Stimulated activated memory B cell treated with anti-CD40 and anti-IgM and Interleukin-4, amounts not matched to agents 10 μg/mL and 1 μg/mL and 100 μg/mL, for 72 hours (primary cell): ENCODE measurements around the gene PRRC2C.
"Not testable (repeated sequence)": the region's sequence is repeated elsewhere in the genome, so short reads cannot be mapped to it uniquely, and the experiment has no call there.

Experiments used
- ATAC-seq: fragments of 150-1000 bp; cut with Tn5 transposase; 2 replicates; pipeline ENCODE4 v1.10.0; 2021
- H3K27ac Mint-ChIP-seq: one replicate; pipeline ENCODE4 v1.8.0; 2022; ENCODE audit warnings: mild to moderate bottlenecking, mixed read lengths
- H3K27me3 Mint-ChIP-seq: one replicate; pipeline ENCODE4 v1.8.0; 2022; ENCODE audit warnings: mixed read lengths
- H3K36me3 Mint-ChIP-seq: one replicate; pipeline ENCODE4 v1.8.0; 2022; ENCODE audit warnings: mixed read lengths
- H3K4me1 Mint-ChIP-seq: one replicate; pipeline ENCODE4 v1.8.0; 2022; ENCODE audit warnings: mixed read lengths
- H3K4me3 Mint-ChIP-seq: one replicate; pipeline ENCODE4 v1.8.0; 2022; ENCODE audit warnings: mild to moderate bottlenecking, moderate library complexity, mixed read lengths
- H3K9me3 Mint-ChIP-seq: one replicate; pipeline ENCODE4 v1.8.0; 2022; ENCODE audit warnings: mixed read lengths

The PRRC2C gene

GRCh38 chr1:171590022-171590421 is 104.7 kb downstream of the PRRC2C start:
- ATAC-seq = no peak
- Mint-ChIP-seq H3K4me3 (no peak overlapping the region), H3K9me3 (no peaks in the 10 kb centered on the region), H3K36me3 (peaks cover 60% of the 10 kb centered on the region), H3K4me1 (peaks cover 8% of the 10 kb centered on the region), H3K27ac (peak overlapping the region; percentile 79), H3K27me3 (no peaks in the 10 kb centered on the region)

DNA sequence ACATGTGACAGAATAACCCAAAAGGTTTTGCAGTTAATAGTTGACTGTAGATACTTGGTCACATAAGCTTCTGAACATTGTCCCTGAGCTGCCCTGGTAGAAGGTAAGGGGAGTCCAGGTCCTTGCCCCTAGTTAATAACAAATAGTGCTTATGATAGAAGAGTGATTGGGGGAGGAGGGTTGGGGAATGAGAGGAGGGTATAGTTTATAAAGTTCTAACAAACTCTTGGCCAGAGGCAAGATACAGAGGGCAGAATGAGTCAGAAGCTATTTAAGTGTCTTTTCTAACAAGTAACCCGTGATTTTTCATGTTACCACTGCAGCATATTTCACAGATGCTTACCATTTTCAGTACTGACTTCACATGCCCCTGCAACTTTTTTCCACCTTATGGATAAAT is 110.0 kb downstream of the PRRC2C start:
- Mint-ChIP-seq H3K36me3 (peaks cover 33% of the 10 kb centered on the region), H3K4me1 (no peaks in the 10 kb centered on the region), H3K27ac (no peak overlapping the region), H3K27me3 (no peaks in the 10 kb centered on the region), H3K4me3 (no peak overlapping the region), H3K9me3 (no peaks in the 10 kb centered on the region)
- no peak for ATAC-seq

DNA sequence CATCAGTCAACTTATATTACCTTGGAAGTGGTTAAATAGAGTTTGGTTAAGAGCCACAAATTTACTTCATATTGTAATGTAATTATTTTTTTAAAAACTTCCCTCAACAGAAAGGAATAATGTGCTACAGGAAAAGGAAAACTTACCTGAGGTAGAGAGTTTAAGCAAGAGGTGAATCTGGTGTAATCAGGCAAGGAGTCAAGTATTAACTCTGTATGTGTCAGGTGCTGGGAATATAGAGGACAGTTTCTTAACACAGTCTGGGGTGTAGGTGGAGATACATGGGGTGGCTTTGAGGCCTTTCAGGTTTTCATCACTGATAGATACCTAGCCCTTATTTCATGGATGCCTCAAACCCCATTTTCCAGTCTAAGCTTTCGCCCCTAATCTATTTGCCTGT is 110.8 kb downstream of the PRRC2C start:
- Mint-ChIP-seq H3K4me1 (no peaks in the 10 kb centered on the region), H3K4me3 (no peak overlapping the region), H3K9me3 (no peaks in the 10 kb centered on the region), H3K27ac (no peak overlapping the region), H3K27me3 (no peaks in the 10 kb centered on the region), H3K36me3 (peaks cover 27% of the 10 kb centered on the region)
- no peak for ATAC-seq

DNA sequence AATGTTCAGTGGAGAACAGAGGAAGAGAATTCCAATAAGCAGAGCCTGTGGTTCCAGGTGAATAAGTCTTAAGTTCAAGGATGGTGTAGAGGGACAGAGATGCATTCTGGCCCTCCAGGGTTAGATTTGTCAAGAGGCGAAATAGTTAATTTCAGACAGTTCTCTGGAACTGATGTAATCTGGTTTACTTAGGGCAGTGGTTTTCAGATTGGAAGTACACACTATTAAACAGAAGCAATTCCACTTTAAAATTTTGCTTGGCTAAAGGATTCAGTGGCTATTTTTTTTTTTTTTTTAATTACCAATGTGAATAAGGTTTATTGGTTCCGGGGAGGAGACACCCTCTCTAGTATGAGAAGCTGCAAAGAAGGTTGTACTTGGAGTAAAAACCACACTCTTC is 111.4 kb downstream of the PRRC2C start:
- no peak for ATAC-seq
- H3K27ac Mint-ChIP-seq = no peak overlapping the region
- no peaks in the 10 kb centered on the region for H3K4me1 Mint-ChIP-seq
- H3K27me3 Mint-ChIP-seq = no peaks in the 10 kb centered on the region
- no peak overlapping the region for H3K4me3 Mint-ChIP-seq
- H3K9me3 Mint-ChIP-seq = no peaks in the 10 kb centered on the region
- H3K36me3 Mint-ChIP-seq = peaks cover 21% of the 10 kb centered on the region

GRCh38 chr1:171597203-171597602 is 111.9 kb downstream of the PRRC2C start:
- Mint-ChIP-seq H3K4me1 (no peaks in the 10 kb centered on the region), H3K36me3 (peaks cover 17% of the 10 kb centered on the region), H3K27me3 (no peaks in the 10 kb centered on the region), H3K4me3 (no peak overlapping the region), H3K27ac (no peak overlapping the region), H3K9me3 (no peaks in the 10 kb centered on the region)
- no peak for ATAC-seq

DNA sequence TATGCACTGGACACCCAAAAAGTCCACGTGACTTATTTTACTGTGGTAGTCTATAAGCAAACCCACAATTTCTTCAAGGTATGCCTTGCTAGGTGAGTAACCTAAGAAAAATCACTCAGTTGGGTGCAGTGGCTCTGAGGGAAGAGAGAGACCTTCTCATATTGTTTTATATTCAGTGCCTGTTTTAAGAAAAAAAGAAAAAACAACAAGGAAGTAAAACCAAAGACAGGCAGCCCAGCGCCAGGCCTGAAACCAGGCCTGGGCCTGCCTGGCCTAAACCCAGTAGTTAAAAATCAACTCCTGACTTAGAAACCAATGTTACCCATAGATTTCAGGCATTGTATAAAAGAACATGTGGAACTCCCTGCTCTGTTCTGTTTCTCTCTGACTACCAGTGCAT is 115.0 kb downstream of the PRRC2C start:
- not testable (repeated sequence) for H3K9me3 Mint-ChIP-seq, H3K4me3 Mint-ChIP-seq, H3K4me1 Mint-ChIP-seq, ATAC-seq, H3K27me3 Mint-ChIP-seq, H3K27ac Mint-ChIP-seq
- peaks cover 12% of the 10 kb centered on the region for H3K36me3 Mint-ChIP-seq

GRCh38 chr1:171600862-171601261 is 115.5 kb downstream of the PRRC2C start:
- Mint-ChIP-seq H3K27ac (peak overlapping the region; percentile 35), H3K36me3 (peaks cover 12% of the 10 kb centered on the region)

GRCh38 chr1:171603042-171603441 is 117.7 kb downstream of the PRRC2C start:
- H3K27ac Mint-ChIP-seq, ATAC-seq, H3K9me3 Mint-ChIP-seq, H3K27me3 Mint-ChIP-seq, H3K36me3 Mint-ChIP-seq, H3K4me1 Mint-ChIP-seq, H3K4me3 Mint-ChIP-seq: not testable (repeated sequence)

More at GRCh38 chr1:171600862-171601261, 115.5 kb downstream of the PRRC2C start:
- Mint-ChIP-seq H3K4me3 (no peak overlapping the region), H3K4me1 (no peaks in the 10 kb centered on the region), H3K27me3 (no peaks in the 10 kb centered on the region), H3K9me3 (no peaks in the 10 kb centered on the region)
- ATAC-seq = no peak

DNA sequence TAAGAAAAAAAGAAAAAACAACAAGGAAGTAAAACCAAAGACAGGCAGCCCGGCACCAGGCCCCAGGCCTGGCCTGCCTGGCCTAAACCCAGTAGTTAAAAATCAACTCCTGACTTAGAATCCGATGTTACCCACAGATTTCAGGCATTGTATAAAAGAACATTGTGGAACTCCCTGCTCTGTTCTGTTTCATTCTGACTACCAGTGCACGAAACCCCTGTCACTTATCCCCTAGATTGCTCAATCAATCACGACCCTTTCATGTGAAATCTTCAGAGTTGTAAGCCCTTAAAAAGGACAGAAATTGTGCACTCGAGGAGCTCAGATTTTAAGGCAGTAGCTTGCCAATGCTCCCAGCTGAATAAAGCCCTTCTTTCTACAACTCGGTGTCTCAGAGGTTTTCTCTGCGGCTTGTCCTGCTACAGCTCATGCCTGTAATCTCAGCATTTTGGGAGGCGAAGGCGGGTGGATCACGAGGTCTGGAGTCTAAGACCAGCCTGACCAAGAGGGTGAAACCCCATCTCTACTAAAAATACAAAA is 121.1 kb downstream of the PRRC2C start:
- Mint-ChIP-seq H3K4me3 (no peak overlapping the region), H3K27me3 (no peaks in the 10 kb centered on the region), H3K27ac (peak overlapping the region; percentile 73), H3K9me3 (no peaks in the 10 kb centered on the region), H3K36me3 (no peaks in the 10 kb centered on the region), H3K4me1 (peaks cover 12% of the 10 kb centered on the region)
- no peak for ATAC-seq

- no peaks in the 10 kb centered on the region for H3K36me3 Mint-ChIP-seq
- no peaks in the 10 kb centered on the region for H3K27me3 Mint-ChIP-seq
- ATAC-seq = peak; percentile 44
- H3K4me1 Mint-ChIP-seq = peaks cover 12% of the 10 kb centered on the region
- no peaks in the 10 kb centered on the region for H3K9me3 Mint-ChIP-seq
- H3K27ac Mint-ChIP-seq = no peak overlapping the region
- H3K4me3 Mint-ChIP-seq = no peak overlapping the region
Measured at GRCh38 chr1:171610385-171610784, 125.1 kb downstream of the PRRC2C start.

- Mint-ChIP-seq H3K27me3 (no peaks in the 10 kb centered on the region), H3K4me3 (no peak overlapping the region), H3K9me3 (no peaks in the 10 kb centered on the region), H3K4me1 (peaks cover 8% of the 10 kb centered on the region), H3K27ac (no peak overlapping the region), H3K36me3 (no peaks in the 10 kb centered on the region)
- ATAC-seq = no peak
Measured at GRCh38 chr1:171611306-171611705, 126.0 kb downstream of the PRRC2C start.

DNA sequence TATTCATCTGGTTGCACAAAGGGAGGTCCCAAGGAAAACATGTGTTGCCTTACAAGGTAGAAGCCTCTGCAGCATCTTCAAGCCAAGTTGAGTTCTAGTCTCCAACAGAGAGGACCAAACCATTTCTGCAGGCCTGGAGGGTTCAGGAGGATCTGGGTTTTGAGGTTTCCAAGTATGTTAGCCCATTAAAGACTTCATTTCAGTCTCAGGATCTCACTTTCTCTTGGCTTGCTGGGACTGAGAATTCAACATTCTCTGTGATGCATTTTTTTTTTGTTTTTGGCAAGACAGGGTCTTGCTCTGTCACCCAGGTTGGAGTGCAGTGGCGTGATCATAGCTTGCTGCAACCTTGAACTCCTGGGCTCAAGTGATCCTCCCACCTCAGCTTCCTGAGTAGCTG is 128.0 kb downstream of the PRRC2C start:
- H3K27me3 Mint-ChIP-seq = no peaks in the 10 kb centered on the region

DNA sequence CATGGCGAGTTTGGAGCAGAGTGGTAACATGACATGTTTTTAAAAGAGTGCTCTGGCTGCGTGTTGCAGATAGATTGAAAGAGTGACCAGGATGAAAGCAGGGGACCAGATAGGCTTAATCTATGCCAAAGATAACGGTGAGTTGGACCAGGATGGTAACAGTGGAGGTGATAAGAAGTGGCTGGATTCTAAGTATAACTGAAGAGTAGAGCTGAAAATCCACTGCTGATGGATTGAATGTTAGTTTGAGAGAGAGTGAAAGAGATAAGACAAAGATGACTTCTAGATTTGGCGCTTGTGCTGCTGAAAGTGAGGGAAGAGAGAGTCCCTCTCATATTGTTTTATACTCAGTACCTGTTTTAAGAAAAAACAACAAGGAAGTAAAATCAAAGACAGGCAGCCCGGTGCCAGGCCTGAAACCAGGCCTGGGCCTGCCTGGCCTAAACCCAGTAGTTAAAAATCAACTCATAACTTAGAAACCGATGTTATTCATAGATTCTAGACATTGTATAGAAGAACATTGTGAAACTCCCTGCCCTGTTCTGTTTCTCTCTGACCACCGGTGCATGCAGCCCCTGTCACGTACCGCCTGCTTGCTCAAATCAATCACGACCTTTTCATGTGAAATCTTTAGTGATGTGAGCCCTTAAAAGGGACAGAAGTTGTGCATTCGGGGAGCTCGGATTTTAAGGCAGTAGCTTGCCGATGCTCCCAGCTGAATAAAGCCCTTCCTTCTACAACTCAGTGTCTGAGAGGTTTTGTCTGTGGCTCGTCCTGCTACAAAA is 130.0 kb downstream of the PRRC2C start:
- not testable (repeated sequence) for ATAC-seq, H3K27me3 Mint-ChIP-seq, H3K4me3 Mint-ChIP-seq, H3K4me1 Mint-ChIP-seq, H3K36me3 Mint-ChIP-seq, H3K27ac Mint-ChIP-seq, H3K9me3 Mint-ChIP-seq

More for the DNA sequence above, 128.0 kb downstream of the PRRC2C start:
- Mint-ChIP-seq H3K27ac (no peak overlapping the region), H3K9me3 (no peaks in the 10 kb centered on the region), H3K36me3 (no peaks in the 10 kb centered on the region), H3K4me3 (no peak overlapping the region), H3K4me1 (peaks cover 4% of the 10 kb centered on the region)
- no peak for ATAC-seq

GRCh38 chr1:171616586-171616985 is 131.3 kb downstream of the PRRC2C start:
- ATAC-seq = no peak
- H3K27me3 Mint-ChIP-seq = no peaks in the 10 kb centered on the region

GRCh38 chr1:171622152-171622462 is 136.8 kb downstream of the PRRC2C start, which contains the start of gene MYOCOS:
Gene MYOCOS (plus strand): TSS chr1:171622243. CDS start chr1:171623884, 1,641 bp downstream.
- no peak for ATAC-seq
- H3K4me1 Mint-ChIP-seq = no peaks in the 10 kb centered on the region
- H3K4me3 Mint-ChIP-seq = no peak within 1 kb of the TSS
- no peaks in the 10 kb centered on the region for H3K9me3 Mint-ChIP-seq
- no peak within 1 kb of the TSS for H3K27ac Mint-ChIP-seq
- no peaks in the 10 kb centered on the region for H3K36me3 Mint-ChIP-seq
- H3K27me3 Mint-ChIP-seq = no peaks in the 10 kb centered on the region

More at GRCh38 chr1:171616586-171616985, 131.3 kb downstream of the PRRC2C start:
- H3K9me3 Mint-ChIP-seq = no peaks in the 10 kb centered on the region
- no peaks in the 10 kb centered on the region for H3K36me3 Mint-ChIP-seq
- H3K4me1 Mint-ChIP-seq = no peaks in the 10 kb centered on the region
- H3K4me3 Mint-ChIP-seq = no peak overlapping the region
- no peak overlapping the region for H3K27ac Mint-ChIP-seq

DNA sequence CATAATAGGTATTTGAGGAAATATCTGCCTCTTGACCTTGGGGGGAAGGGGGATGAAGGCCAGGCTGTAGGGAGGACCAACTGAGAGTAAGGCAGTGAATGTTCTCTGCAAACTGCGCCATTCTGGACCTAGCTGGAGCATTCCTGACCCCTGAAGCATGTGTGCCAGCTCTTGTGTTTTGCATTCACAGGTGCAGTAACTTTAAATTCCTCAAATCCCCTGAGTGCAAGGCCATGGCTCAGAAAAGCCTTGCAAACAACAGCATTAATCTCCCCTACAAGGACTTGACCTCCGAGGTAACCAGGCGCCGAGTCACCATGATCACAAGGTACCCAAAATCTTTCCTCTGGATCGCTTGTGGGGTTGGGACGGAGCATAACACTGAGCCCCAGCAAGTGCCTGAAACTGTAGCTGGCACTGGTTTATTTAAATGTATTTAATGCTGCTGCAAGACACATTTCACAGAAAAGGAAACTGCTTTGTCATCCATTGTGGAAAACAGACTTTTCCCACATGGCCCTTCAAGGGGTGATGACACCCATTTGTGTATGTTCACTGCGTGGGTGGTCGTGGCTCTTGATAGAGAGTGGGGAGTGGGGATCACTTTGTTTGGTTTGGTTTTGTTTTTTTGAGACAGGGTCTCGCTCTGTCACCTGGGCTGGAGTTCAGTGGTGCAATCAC is 138.5 kb downstream of the PRRC2C start:
- ATAC-seq = no peak
- no peaks in the 10 kb centered on the region for H3K4me1 Mint-ChIP-seq

More for the DNA sequence above, 138.5 kb downstream of the PRRC2C start:
- Mint-ChIP-seq H3K4me3 (no peak overlapping the region), H3K27me3 (no peaks in the 10 kb centered on the region), H3K27ac (no peak overlapping the region), H3K36me3 (no peaks in the 10 kb centered on the region), H3K9me3 (no peaks in the 10 kb centered on the region)
